Hepatocyte (in vitro differentiated cells): ENCODE measurements around the gene ARAP1. TPM values are rescaled to one million over a fixed set of nuclear protein-coding genes. Genes with fewer than 3 reads are reported as not detected.

ENCODE experiments used
- DNase-seq: peaks from one replicate; pipeline ENCODE4 v3.0.0-alpha.2; 2016; ENCODE audit warnings: low spot score
- H2AFZ ChIP-seq: fragments of 200-600 bp; sonication (generic); 2 replicates; pipeline ENCODE4 v1.6.0; 2016; ENCODE audit warnings: antibody characterized with exemption, mild to moderate bottlenecking
- H3K27ac ChIP-seq: fragments of 200-600 bp; sonication (generic); 2 replicates; pipeline ENCODE4 v1.5.1; 2016; ENCODE audit warnings: mild to moderate bottlenecking
- H3K27me3 ChIP-seq: fragments of 200-600 bp; sonication (generic); 2 replicates; pipeline ENCODE4 v1.6.1; 2016
- H3K36me3 ChIP-seq: fragments of 200-600 bp; sonication (generic); replicated peaks from 2 replicates; pipeline ENCODE4 v1.5.1; 2016; ENCODE audit warnings: low read depth; ENCODE audit not compliant: insufficient read depth
- H3K4me1 ChIP-seq: fragments of 200-600 bp; sonication (generic); 2 replicates; pipeline ENCODE4 v1.5.1; 2016; ENCODE audit warnings: mild to moderate bottlenecking, moderate library complexity; ENCODE audit not compliant: insufficient read depth
- H3K4me2 ChIP-seq: fragments of 200-600 bp; sonication (generic); 2 replicates; pipeline ENCODE4 v1.6.0; 2016
- H3K4me3 ChIP-seq: fragments of 200-600 bp; sonication (generic); 2 replicates; pipeline ENCODE4 v1.5.1; 2016; ENCODE audit warnings: mild to moderate bottlenecking
- H3K79me2 ChIP-seq: fragments of 200-600 bp; sonication (generic); 2 replicates; pipeline ENCODE4 v1.6.0; 2017; ENCODE audit warnings: mild to moderate bottlenecking
- H3K9me2 ChIP-seq: fragments of 200-600 bp; sonication (generic); replicated peaks from 2 replicates; pipeline ENCODE4 v1.6.0; 2017; ENCODE audit warnings: mild to moderate bottlenecking; ENCODE audit not compliant: insufficient read depth
- H3K9me3 ChIP-seq: fragments of 200-600 bp; sonication (generic); 2 replicates; pipeline ENCODE4 v1.5.1; 2016; ENCODE audit warnings: low read depth, mild to moderate bottlenecking
- H4K20me1 ChIP-seq: fragments of 200-600 bp; sonication (generic); 2 replicates; pipeline ENCODE4 v1.6.0; 2016; ENCODE audit warnings: mild to moderate bottlenecking; ENCODE audit not compliant: insufficient read depth, poor library complexity, severe bottlenecking
- EZH2 ChIP-seq: fragments of 200-600 bp; sonication (generic); IDR thresholded peaks from 2 replicates; pipeline ENCODE4 v1.6.1; 2016; ENCODE audit warnings: antibody characterized with exemption, mild to moderate bottlenecking, borderline replicate concordance
- EZH2phosphoT487 ChIP-seq: fragments of 200-600 bp; sonication (generic); IDR thresholded peaks from one replicate; pipeline ENCODE4 v1.6.1; 2018; ENCODE audit warnings: antibody characterized with exemption, mild to moderate bottlenecking, low read depth, moderate library complexity; ENCODE audit not compliant: unreplicated experiment, severe bottlenecking
- WGBS: methylation state at CpG from one replicate; pipeline ENCODE4 v1.1.6; 2016; ENCODE audit warnings: low lambda C conversion rate; ENCODE audit errors: missing lambda C conversion rate; 5-methylcytosine and 5-hydroxymethylcytosine counted together
- polyA plus RNA-seq: library from polyadenylated mRNA; unstranded; fragments of >200 nt; fragmentation: Nextera tagmentation; extraction: Ambion mirVana; gene quantifications from 2 replicates; pipeline ENCODE4 v1.2.1, GENCODE V29; 2016
- total RNA-seq: library from RNA; depleted of rRNA; stranded (reverse); fragments of >200 nt; gene quantifications from 2 replicates; pipeline ENCODE4 v1.2.3, GENCODE V29; 2014
- TF ChIP-seq, protein P1 (sequence below): fragments of 200-600 bp; sonication (generic); IDR thresholded peaks from 2 replicates; pipeline ENCODE4 v1.5.1; 2016; ENCODE audit warnings: antibody characterized with exemption, mild to moderate bottlenecking; ENCODE audit not compliant: poor library complexity

ARAP1 gene
- total and polyA plus RNA-seq, 2 experiments from 2014 or later: 60.2 to 118 TPM

- Histone ChIP-seq H3K27me3 (no peaks in the 10 kb centered on the region), H3K27ac (no peak overlapping the region), H3K9me3 (no peaks in the 10 kb centered on the region), H2AFZ (no peak overlapping the region), H3K4me3 (no peak overlapping the region), H3K4me2 (no peak overlapping the region), H3K36me3 (no peaks in the 10 kb centered on the region), H3K9me2 (no peaks in the 10 kb centered on the region), H3K4me1 (peaks cover 25% of the 10 kb centered on the region), H3K79me2 (peaks cover 95% of the 10 kb centered on the region), H4K20me1 (peaks cover 68% of the 10 kb centered on the region)
- DNase-seq: no peak
- 93% methylated on average over 5 of the region's 5 CpGs for WGBS
- no peak for TF ChIP-seq EZH2phosphoT487
- no peak for TF ChIP-seq EZH2
- TF ChIP-seq, protein P1, sequence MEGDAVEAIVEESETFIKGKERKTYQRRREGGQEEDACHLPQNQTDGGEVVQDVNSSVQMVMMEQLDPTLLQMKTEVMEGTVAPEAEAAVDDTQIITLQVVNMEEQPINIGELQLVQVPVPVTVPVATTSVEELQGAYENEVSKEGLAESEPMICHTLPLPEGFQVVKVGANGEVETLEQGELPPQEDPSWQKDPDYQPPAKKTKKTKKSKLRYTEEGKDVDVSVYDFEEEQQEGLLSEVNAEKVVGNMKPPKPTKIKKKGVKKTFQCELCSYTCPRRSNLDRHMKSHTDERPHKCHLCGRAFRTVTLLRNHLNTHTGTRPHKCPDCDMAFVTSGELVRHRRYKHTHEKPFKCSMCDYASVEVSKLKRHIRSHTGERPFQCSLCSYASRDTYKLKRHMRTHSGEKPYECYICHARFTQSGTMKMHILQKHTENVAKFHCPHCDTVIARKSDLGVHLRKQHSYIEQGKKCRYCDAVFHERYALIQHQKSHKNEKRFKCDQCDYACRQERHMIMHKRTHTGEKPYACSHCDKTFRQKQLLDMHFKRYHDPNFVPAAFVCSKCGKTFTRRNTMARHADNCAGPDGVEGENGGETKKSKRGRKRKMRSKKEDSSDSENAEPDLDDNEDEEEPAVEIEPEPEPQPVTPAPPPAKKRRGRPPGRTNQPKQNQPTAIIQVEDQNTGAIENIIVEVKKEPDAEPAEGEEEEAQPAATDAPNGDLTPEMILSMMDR: no peak
Measured at GRCh38 chr11:72762641-72763304, 10.6 kb upstream of the ARAP1 start.

- Histone ChIP-seq H3K27me3 (no peaks in the 10 kb centered on the region), H3K4me1 (peaks cover 12% of the 10 kb centered on the region), H3K9me2 (no peaks in the 10 kb centered on the region), H3K4me3 (no peak overlapping the region), H3K79me2 (peaks cover 79% of the 10 kb centered on the region), H3K4me2 (no peak overlapping the region), H3K9me3 (no peaks in the 10 kb centered on the region), H3K36me3 (no peaks in the 10 kb centered on the region), H3K27ac (peak overlapping the region; percentile 53), H2AFZ (no peak overlapping the region), H4K20me1 (peaks cover 50% of the 10 kb centered on the region)
- no peak for DNase-seq
- no peak for TF ChIP-seq EZH2phosphoT487
- TF ChIP-seq EZH2: no peak
- TF ChIP-seq, protein P1: no peak
- WGBS: 73% methylated on average over 8 of the region's 8 CpGs
Measured at GRCh38 chr11:72760539-72761405, 8.6 kb upstream of the ARAP1 start.

DNA sequence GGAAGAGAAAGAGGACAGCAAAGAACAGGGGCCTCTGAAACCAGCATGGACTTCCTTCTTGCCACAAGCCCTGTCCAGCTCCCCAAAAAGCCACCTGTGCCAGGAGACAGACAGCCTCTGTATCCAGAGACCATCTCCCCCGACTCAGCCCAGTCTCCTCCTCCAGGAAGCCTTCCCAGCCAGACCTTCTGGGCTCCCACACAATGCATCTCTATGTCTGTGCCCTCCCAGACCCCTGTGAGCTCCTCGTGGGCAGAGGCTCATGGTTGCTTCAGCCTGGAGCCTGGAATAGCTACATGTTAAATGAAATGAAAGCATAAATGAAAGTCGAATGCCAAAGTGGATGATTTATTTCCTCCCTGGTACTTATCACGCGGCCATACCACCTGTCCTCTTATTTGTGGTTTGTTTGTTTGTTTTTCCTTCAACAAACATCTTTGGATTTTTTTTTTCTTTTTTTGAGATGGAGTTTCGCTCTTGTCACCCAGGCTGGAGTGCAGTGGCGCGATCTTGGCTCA lies 7.3 kb upstream of the ARAP1 start:
- H3K27ac ChIP-seq: peak overlapping the region; percentile 48
- 95% methylated on average over 8 of the region's 8 CpGs for WGBS
- no peaks in the 10 kb centered on the region for H3K9me2 ChIP-seq
- H4K20me1 ChIP-seq: peaks cover 38% of the 10 kb centered on the region
- no peak overlapping the region for H3K4me3 ChIP-seq
- H3K4me1 ChIP-seq: peaks cover 9% of the 10 kb centered on the region
- no peaks in the 10 kb centered on the region for H3K36me3 ChIP-seq
- DNase-seq: no peak
- no peaks in the 10 kb centered on the region for H3K9me3 ChIP-seq
- TF ChIP-seq, protein P1: no peak
- TF ChIP-seq EZH2: no peak
- no peak for TF ChIP-seq EZH2phosphoT487
- no peak overlapping the region for H2AFZ ChIP-seq
- no peaks in the 10 kb centered on the region for H3K27me3 ChIP-seq
- H3K4me2 ChIP-seq: no peak overlapping the region
- H3K79me2 ChIP-seq: peaks cover 67% of the 10 kb centered on the region
